ENCODE results near the gene OLFML1.

GRCh38 chr11:7473717-7474116 lies 11.6 kb upstream of the OLFML1 start:
- no peak for TF ChIP-seq CTCF (IDR thresholded peaks at IDR 0.05)
- TF ChIP-seq JUNB (IDR thresholded peaks at IDR 0.05) = no peak
- no peak for TF ChIP-seq JUN (IDR thresholded peaks at IDR 0.05)
- no peak for TF ChIP-seq HOXB13 (CRISPR knock-in tag; IDR thresholded peaks at IDR 0.05; ENCODE audit: low read depth)
- no peak for TF ChIP-seq POLR2A (IDR thresholded peaks at IDR 0.05; ENCODE audit: low read length)
- no peak for TF ChIP-seq ZNF302 (CRISPR knock-in tag; IDR thresholded peaks at IDR 0.05)
- TF ChIP-seq BHLHE40 (IDR thresholded peaks at IDR 0.05; ENCODE audit: low read depth, low read length) = no peak
- no peak for TF ChIP-seq HDAC2 (IDR thresholded peaks at IDR 0.05)
